Neural progenitor cell (in vitro differentiated cells): ENCODE data around the gene ULBP2.
"Not testable (repeated sequence)": the region's sequence is repeated elsewhere in the genome, so short reads cannot be mapped to it uniquely, and the experiment has no call there.

Experiments used
- EZH2 ChIP-seq: fragments of 200-600 bp; sonication (generic); IDR thresholded peaks from 2 replicates; pipeline ENCODE4 v1.6.1; 2017; ENCODE audit warnings: antibody characterized with exemption, mild to moderate bottlenecking, moderate library complexity
- EZH2phosphoT487 ChIP-seq: fragments of 200-600 bp; sonication (generic); IDR thresholded peaks from 2 replicates; pipeline ENCODE4 v1.6.1; 2017; ENCODE audit warnings: antibody characterized with exemption
- TF ChIP-seq, protein P1 (sequence below): fragments of 200-600 bp; sonication (generic); IDR thresholded peaks from 2 replicates; pipeline ENCODE4 v1.5.1; 2017; ENCODE audit warnings: antibody characterized with exemption, mild to moderate bottlenecking

- TF ChIP-seq, protein P1, sequence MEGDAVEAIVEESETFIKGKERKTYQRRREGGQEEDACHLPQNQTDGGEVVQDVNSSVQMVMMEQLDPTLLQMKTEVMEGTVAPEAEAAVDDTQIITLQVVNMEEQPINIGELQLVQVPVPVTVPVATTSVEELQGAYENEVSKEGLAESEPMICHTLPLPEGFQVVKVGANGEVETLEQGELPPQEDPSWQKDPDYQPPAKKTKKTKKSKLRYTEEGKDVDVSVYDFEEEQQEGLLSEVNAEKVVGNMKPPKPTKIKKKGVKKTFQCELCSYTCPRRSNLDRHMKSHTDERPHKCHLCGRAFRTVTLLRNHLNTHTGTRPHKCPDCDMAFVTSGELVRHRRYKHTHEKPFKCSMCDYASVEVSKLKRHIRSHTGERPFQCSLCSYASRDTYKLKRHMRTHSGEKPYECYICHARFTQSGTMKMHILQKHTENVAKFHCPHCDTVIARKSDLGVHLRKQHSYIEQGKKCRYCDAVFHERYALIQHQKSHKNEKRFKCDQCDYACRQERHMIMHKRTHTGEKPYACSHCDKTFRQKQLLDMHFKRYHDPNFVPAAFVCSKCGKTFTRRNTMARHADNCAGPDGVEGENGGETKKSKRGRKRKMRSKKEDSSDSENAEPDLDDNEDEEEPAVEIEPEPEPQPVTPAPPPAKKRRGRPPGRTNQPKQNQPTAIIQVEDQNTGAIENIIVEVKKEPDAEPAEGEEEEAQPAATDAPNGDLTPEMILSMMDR: not testable (repeated sequence)
- not testable (repeated sequence) for TF ChIP-seq EZH2, EZH2phosphoT487
Observed at GRCh38 chr6:149991472-149991795, 49.6 kb downstream of the ULBP2 start.
